Ramos (cell line): ENCODE measurements around the gene KISS1.

Experiments
- in situ Hi-C: fragments of 300-500 bp; cut with MboI; formaldehyde crosslinking; loops from one replicate; pipeline ENCODE4 v1.14.3; 2022; ENCODE audit warnings: low sequenced_read_pairs; ENCODE audit not compliant: unreplicated experiment

KISS1 gene

GRCh38 chr1:204219971-204220616, 23.8 kb upstream of the KISS1 start:
- in situ Hi-C loops, result no loop called here

- in situ Hi-C loops, result no loop called here
These were observed 22.3 kb upstream of the KISS1 start for GRCh38 chr1:204218552-204218951.

DNA sequence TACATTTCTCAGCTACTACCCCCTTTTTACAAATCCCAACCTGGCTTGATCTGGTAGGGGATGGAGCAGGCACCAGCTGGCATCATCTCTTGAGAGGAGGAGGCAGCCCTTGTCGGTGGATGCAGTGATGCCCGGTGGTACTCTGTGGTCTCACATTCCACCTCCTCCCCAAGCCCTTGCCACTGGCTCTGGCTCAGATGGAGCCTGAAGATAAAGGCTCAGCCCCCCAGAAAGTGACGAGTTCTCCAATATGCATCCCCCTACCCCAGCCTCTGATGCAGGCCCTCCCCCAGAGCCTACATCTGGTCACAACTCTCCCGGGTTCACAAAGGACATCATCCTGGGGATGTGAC, 21.3 kb upstream of the KISS1 start:
- in situ Hi-C loops, result no loop called here

DNA sequence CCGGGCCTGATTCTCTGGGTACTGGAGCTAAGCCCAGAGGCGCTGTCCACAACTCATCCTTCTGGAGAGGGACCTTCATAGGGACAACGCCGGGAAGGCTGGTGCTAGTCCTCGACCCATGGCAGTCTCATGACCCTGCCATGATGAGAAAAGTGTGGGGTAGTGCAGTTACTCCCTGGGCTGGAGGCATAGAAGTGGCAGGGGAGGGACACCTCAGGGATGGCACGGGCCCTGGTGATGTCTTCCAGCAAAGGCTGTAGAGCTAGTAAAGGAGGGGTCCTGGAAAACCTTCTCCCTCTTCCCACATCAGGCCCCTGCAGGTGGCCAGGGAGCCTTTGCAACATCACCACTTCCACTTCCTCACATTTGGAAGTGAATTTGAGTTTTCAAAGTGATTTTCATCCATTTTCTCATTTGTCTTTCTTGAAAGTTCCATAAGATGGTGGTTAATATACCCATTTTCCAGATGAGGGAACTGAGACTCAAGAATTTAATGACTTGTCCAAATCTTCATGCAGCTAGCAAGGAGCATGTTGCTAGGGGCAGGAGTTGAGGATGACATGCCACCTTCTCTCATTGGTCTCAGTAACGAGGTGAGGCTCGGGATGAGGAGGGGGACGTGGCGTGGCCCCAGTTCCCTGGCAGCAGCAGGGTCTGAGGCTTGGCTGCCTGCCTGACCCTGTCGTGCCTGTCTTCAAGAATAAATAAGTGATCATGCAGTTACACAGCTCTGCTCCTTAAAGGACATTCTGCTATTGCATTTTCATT, 20.8 kb upstream of the KISS1 start:
- in situ Hi-C loops, result no loop called here

DNA sequence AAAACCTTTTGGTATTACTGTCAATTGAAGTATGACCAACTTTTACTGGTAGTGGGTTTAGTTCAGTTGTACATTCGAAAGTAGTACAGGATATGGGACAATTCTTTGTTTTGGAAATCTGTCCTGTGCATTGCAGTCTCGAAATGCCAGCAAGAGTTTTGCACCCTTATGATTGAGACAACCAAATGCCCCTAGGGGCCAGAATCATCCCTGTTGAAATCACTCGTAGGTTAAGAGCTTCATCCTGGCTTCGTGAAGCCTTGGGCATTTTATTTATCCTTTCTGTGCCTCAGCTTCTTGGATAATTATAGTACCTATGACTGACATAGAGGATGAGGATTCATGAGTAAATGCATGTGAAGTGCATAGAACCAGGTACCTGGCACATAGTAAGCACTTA, 19.9 kb upstream of the KISS1 start:
- in situ Hi-C loops, result no loop called here

- in situ Hi-C loops, result no loop called here
These were observed 17.7 kb upstream of the KISS1 start, which contains the start of gene GOLT1A for GRCh38 chr1:204213668-204214662. Gene GOLT1A, minus strand, starts transcription at chr1:204213988. Its CDS starts 82 bp downstream, at chr1:204213906.

- in situ Hi-C loops, result no loop called here
These were observed 16.4 kb upstream of the KISS1 start for GRCh38 chr1:204212715-204213114.

- in situ Hi-C loops, result no loop called here
These were observed 14.8 kb upstream of the KISS1 start for GRCh38 chr1:204211046-204211445.

DNA sequence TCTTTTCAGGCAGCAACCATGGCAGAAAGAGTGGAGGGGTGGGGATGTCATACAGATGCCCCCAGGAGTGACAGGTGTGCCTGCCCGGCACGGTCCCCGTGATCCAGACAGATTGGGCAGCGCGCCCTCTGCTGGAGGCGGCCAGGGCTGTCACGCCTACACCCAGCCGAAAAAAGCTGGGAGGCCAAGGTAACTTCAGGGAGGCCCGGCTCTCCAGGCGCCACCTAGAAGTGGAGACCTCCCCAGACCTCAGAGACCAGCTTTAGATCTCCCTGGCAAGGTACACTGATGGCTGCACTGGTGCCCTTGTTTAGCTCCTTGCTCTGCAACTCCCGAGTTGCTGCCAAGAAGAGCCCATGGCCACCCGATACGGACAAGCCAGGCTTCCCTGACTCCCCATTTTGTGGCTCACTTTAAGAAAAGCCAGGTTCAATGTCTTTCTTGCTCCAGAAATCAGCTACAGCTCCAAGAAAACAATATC, 10.9 kb upstream of the KISS1 start:
- in situ Hi-C loops, result no loop called here

GRCh38 chr1:204206121-204206520, 9.8 kb upstream of the KISS1 start:
- in situ Hi-C loops, result no loop called here

DNA sequence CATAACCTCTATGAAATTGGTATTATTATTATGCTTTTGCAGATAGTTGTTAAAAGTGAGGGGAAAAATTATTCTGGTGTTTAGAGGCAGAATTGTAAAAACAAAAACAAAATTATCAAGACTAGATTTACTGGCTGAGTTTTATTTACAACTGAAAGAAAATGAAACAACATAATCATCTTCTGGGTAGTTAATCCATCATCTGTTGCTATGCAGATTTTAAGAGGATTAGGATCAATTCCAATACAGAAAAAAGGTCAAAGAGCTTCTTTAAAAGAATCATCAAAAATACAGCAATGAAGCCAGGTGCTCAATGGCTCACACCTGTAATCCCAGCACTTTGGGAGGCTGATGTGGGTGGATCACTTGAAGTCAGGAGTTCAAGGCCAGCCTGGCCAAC, 9.2 kb upstream of the KISS1 start:
- in situ Hi-C loops, result no loop called here

DNA sequence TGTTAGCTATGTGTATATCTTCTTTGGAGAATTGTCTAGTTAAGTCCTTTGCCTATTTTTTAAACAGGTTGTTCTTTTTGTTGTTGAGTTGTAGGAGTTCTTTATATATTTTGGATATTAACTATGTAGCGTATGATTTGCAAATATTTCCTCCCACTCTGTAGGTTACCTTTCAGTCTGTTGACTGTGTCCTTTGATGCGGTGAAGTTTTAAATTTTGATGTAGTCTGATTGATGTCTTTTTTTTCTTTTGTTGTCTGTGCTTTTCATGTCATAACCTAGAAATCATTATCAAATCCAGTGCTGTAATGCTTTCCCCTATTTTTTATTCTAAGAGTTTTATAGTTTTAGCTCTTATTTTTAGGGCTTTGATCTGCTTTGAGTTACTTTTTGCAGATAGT, 8.7 kb upstream of the KISS1 start:
- in situ Hi-C loops, result no loop called here

DNA sequence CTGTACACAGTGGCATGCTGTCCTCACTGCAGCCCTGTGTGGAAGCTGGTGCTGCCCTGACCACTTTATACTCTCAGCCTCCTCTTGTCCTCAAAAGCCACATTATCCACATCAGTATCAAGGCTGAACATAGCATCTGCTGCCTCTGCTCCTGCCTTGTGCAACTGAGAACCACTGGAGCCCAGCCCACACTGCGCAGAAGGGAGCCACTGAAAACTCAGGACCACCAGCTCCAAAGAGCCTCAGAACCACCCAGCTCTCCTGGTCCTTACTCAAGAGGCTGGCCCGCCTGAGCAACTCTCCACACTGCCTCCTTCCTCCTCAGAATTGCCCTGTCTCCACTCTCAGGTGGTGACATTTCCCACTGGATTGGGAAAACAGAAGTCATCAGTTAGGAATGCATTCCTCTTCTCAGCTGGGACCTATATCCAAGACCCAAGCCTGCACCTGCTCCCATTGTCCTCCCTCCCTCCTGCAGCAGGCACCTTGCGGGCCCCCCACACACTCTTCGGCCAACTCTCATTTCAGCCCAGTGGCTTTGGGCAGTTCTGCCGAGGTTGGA, 7.0 kb upstream of the KISS1 start:
- in situ Hi-C loops, result no loop called here

DNA sequence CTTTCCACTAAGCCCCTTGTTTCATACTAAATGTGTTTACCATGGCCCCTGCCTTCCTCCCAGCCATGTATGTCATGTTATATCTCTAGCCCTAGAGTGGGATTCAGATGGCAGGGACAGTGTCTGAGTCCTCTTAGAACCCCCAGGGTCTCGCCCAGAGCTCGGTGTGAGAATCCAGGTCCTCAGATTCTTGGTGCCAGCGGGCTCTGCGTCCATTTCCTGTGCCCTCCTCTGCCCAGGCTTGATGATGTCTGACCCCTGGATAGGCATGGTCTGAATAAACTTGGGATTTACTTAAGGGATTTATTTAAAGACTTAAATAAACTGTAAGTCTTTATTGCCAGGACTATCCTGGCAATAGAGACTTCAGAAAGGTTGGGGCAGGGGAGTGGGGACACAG, 6.2 kb upstream of the KISS1 start:
- in situ Hi-C loops, result no loop called here

- in situ Hi-C loops, result no loop called here
These were observed 5.2 kb upstream of the KISS1 start for GRCh38 chr1:204201348-204202040.

DNA sequence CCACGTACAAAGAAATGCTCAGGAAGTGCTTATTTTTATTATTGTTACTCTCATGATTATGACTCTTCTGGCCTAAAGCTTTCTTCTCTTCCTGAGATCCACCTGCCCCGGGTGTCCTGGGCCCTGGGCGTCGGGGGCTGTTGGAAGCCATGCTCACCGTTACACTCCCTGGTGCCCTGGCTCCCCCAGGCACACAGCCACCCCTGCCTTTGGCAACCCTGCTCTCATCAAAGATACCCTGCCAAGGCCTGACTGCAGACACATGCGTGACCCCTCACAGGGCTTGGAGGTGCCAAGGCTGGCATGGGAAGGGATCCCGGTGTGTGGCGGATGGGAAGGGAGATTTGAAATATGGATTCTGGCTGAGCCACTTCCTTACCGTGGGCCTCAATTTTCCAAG, 3.3 kb upstream of the KISS1 start:
- in situ Hi-C loops, result no loop called here

- in situ Hi-C loops, result no loop called here
These were observed 2.4 kb upstream of the KISS1 start for GRCh38 chr1:204198348-204199340.

GRCh38 chr1:204197068-204197467, 777 bp upstream of the KISS1 start:
- in situ Hi-C loops, result no loop called here

DNA sequence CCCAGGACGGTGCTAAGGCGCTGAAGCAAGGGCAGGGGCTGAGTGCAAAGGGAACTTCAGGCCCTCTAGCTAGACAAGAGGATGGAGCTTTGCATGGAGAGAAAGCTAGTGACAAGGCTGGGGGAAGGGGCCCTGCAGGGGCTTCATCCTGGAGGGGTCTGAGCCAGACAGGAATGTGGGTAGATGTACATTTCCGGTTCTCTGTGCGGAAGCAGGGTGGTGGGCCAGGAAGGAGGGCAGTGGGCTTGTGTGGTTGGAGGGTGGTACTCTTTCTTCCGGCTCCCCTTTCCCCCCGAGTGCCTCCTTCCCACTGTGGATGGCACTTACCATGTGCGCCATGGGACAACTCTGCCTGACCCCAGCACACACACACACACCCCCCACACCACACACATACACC, 1.5 kb downstream of the KISS1 start:
- in situ Hi-C loops, result no loop called here
